ACC112 (cell line): ENCODE measurements around the gene AGBL2.
"Not testable (repeated sequence)": the region's sequence is repeated elsewhere in the genome, so short reads cannot be mapped to it uniquely, and the experiment has no call there.

Experiments
- H2AFZ ChIP-seq: fragments of 200-600 bp; sonication (generic); one replicate; pipeline ENCODE4 v1.6.0; 2017; ENCODE audit warnings: antibody characterized with exemption, low read length; ENCODE audit not compliant: unreplicated experiment
- H3K27ac ChIP-seq: fragments of 200-600 bp; sonication (generic); 2 replicates; pipeline ENCODE4 v1.5.1; 2014; ENCODE audit warnings: low read depth, mild to moderate bottlenecking, antibody characterized with exemption, low read length, moderate library complexity
- H3K27me3 ChIP-seq: fragments of 200-600 bp; sonication (generic); 2 replicates; pipeline ENCODE4 v1.6.1; 2014; ENCODE audit warnings: mild to moderate bottlenecking, antibody characterized with exemption, low read length, moderate library complexity, mixed read lengths; ENCODE audit not compliant: insufficient read depth
- H3K36me3 ChIP-seq: fragments of 200-600 bp; sonication (generic); 2 replicates; pipeline ENCODE4 v1.6.1; 2016; ENCODE audit warnings: mild to moderate bottlenecking, antibody characterized with exemption, low read length, moderate library complexity, mixed read lengths; ENCODE audit not compliant: insufficient read depth
- H3K4me1 ChIP-seq: fragments of 200-600 bp; sonication (generic); one replicate; pipeline ENCODE4 v1.6.1; 2016; ENCODE audit warnings: low read length, mixed read lengths; ENCODE audit not compliant: insufficient read depth, unreplicated experiment, control insufficient read depth
- H3K4me3 ChIP-seq: fragments of 200-600 bp; sonication (generic); 2 replicates; pipeline ENCODE4 v1.5.1; 2014; ENCODE audit warnings: mild to moderate bottlenecking, low read depth, low read length
- H3K79me2 ChIP-seq: fragments of 200-600 bp; sonication (generic); one replicate; pipeline ENCODE4 v1.6.0; 2016; ENCODE audit warnings: low read length; ENCODE audit not compliant: control insufficient read depth, unreplicated experiment, insufficient read depth

AGBL2 gene

GRCh38 chr11:47688991-47689390, 26.2 kb downstream of the AGBL2 start:
- H3K27ac ChIP-seq: no peak overlapping the region
- H3K27me3 ChIP-seq: no peaks in the 10 kb centered on the region
- H3K79me2 ChIP-seq: no peaks in the 10 kb centered on the region
- no peaks in the 10 kb centered on the region for H3K4me1 ChIP-seq
- H2AFZ ChIP-seq: no peak overlapping the region
- H3K36me3 ChIP-seq: no peaks in the 10 kb centered on the region
- no peak overlapping the region for H3K4me3 ChIP-seq

GRCh38 chr11:47688111-47688510, 27.1 kb downstream of the AGBL2 start:
- Histone ChIP-seq H2AFZ (no peak overlapping the region), H3K36me3 (no peaks in the 10 kb centered on the region), H3K79me2 (no peaks in the 10 kb centered on the region), H3K4me1 (no peaks in the 10 kb centered on the region), H3K4me3 (no peak overlapping the region), H3K27ac (no peak overlapping the region), H3K27me3 (no peaks in the 10 kb centered on the region)

GRCh38 chr11:47686704-47687103, 28.5 kb downstream of the AGBL2 start:
- not testable (repeated sequence) for H3K36me3 ChIP-seq, H3K27me3 ChIP-seq, H3K79me2 ChIP-seq, H3K4me1 ChIP-seq, H2AFZ ChIP-seq, H3K27ac ChIP-seq, H3K4me3 ChIP-seq

- H3K27ac ChIP-seq: no peak overlapping the region
- H3K4me1 ChIP-seq: no peaks in the 10 kb centered on the region
- H3K27me3 ChIP-seq: no peaks in the 10 kb centered on the region
- no peak overlapping the region for H3K4me3 ChIP-seq
- no peak overlapping the region for H2AFZ ChIP-seq
- no peaks in the 10 kb centered on the region for H3K36me3 ChIP-seq
- no peaks in the 10 kb centered on the region for H3K79me2 ChIP-seq
Observed at GRCh38 chr11:47686151-47686550, 29.0 kb downstream of the AGBL2 start.

- Histone ChIP-seq H3K36me3 (no peaks in the 10 kb centered on the region), H3K4me1 (peaks cover 12% of the 10 kb centered on the region), H3K27me3 (no peaks in the 10 kb centered on the region), H3K27ac (no peak overlapping the region), H2AFZ (no peak overlapping the region), H3K4me3 (no peak overlapping the region), H3K79me2 (no peaks in the 10 kb centered on the region)
Observed at GRCh38 chr11:47675851-47676250, 39.3 kb downstream of the AGBL2 start.

- Histone ChIP-seq H2AFZ (no peak overlapping the region), H3K27me3 (no peaks in the 10 kb centered on the region), H3K36me3 (no peaks in the 10 kb centered on the region), H3K4me1 (peaks cover 12% of the 10 kb centered on the region), H3K4me3 (no peak overlapping the region), H3K79me2 (no peaks in the 10 kb centered on the region), H3K27ac (no peak overlapping the region)
Observed at GRCh38 chr11:47672283-47672730, 42.9 kb downstream of the AGBL2 start.

GRCh38 chr11:47669856-47670255, 45.3 kb downstream of the AGBL2 start:
- H3K36me3 ChIP-seq: no peaks in the 10 kb centered on the region
- H2AFZ ChIP-seq: no peak overlapping the region
- no peaks in the 10 kb centered on the region for H3K79me2 ChIP-seq
- H3K4me1 ChIP-seq: peaks cover 18% of the 10 kb centered on the region
- H3K4me3 ChIP-seq: no peak overlapping the region
- no peaks in the 10 kb centered on the region for H3K27me3 ChIP-seq
- H3K27ac ChIP-seq: no peak overlapping the region

GRCh38 chr11:47668665-47669064, 46.5 kb downstream of the AGBL2 start:
- H2AFZ ChIP-seq: no peak overlapping the region
- no peaks in the 10 kb centered on the region for H3K27me3 ChIP-seq
- peaks cover 23% of the 10 kb centered on the region for H3K4me1 ChIP-seq
- no peaks in the 10 kb centered on the region for H3K36me3 ChIP-seq
- no peaks in the 10 kb centered on the region for H3K79me2 ChIP-seq
- no peak overlapping the region for H3K27ac ChIP-seq
- no peak overlapping the region for H3K4me3 ChIP-seq

- H3K4me1 ChIP-seq: peaks cover 25% of the 10 kb centered on the region
- no peak overlapping the region for H3K4me3 ChIP-seq
- no peaks in the 10 kb centered on the region for H3K36me3 ChIP-seq
- no peak overlapping the region for H3K27ac ChIP-seq
- no peaks in the 10 kb centered on the region for H3K27me3 ChIP-seq
- H3K79me2 ChIP-seq: no peaks in the 10 kb centered on the region
- H2AFZ ChIP-seq: no peak overlapping the region
Observed at GRCh38 chr11:47667555-47667954, 47.6 kb downstream of the AGBL2 start.

GRCh38 chr11:47667135-47667534, 48.0 kb downstream of the AGBL2 start:
- Histone ChIP-seq H3K27ac (no peak overlapping the region), H3K4me1 (peaks cover 21% of the 10 kb centered on the region), H3K79me2 (no peaks in the 10 kb centered on the region), H3K27me3 (no peaks in the 10 kb centered on the region), H2AFZ (no peak overlapping the region), H3K36me3 (no peaks in the 10 kb centered on the region), H3K4me3 (no peak overlapping the region)

- H3K4me1 ChIP-seq: peaks cover 16% of the 10 kb centered on the region
- not testable (repeated sequence) for H3K4me3 ChIP-seq, H3K79me2 ChIP-seq, H2AFZ ChIP-seq, H3K27ac ChIP-seq, H3K27me3 ChIP-seq, H3K36me3 ChIP-seq
Observed at GRCh38 chr11:47664936-47665335, 50.2 kb downstream of the AGBL2 start.
